Measurements from ENCODE around the gene C5orf47.
"Not testable (repeated sequence)": the region's sequence is repeated elsewhere in the genome, so short reads cannot be mapped to it uniquely, and the experiment has no call there.

C5orf47 gene

DNA sequence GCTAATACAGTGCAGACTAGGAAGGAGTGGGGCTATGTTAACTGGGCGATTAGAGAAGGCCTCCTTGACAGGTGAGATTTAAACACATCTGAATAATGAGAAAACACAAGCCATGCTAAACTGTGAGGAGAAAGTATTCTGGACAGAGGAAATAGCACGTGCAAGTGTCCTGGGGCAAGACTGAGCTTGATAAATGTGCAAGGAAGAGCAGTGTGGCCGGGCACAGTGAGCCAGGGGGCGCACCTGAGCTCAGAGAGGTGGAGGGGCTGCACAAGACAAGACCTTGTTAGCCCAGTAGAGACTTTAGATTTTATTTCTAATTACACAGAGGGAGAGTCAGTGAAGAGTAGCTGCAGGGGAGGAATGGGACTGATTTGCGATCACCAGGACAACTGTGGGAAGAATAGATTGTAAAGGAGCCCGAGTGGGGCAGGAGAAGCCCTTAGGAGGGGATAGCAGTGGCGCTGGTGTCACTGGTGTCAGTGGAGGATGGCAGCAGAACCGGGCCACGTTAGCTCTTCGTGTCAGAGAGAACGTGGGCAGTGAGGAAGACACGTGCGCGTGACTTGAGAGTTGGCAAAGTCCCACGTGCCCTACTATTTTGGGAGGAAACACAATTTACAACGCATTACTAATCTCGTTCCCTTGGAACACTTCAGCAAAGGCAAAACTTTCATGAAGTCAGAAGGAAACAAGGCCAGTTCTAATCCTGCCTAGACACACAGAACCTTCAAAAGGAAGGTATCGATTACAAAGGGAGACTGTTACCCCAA, 17.9 kb upstream of the C5orf47 start:
- no peak for DNase-seq (ENCODE audit: low read depth in 2 of 2)

DNA sequence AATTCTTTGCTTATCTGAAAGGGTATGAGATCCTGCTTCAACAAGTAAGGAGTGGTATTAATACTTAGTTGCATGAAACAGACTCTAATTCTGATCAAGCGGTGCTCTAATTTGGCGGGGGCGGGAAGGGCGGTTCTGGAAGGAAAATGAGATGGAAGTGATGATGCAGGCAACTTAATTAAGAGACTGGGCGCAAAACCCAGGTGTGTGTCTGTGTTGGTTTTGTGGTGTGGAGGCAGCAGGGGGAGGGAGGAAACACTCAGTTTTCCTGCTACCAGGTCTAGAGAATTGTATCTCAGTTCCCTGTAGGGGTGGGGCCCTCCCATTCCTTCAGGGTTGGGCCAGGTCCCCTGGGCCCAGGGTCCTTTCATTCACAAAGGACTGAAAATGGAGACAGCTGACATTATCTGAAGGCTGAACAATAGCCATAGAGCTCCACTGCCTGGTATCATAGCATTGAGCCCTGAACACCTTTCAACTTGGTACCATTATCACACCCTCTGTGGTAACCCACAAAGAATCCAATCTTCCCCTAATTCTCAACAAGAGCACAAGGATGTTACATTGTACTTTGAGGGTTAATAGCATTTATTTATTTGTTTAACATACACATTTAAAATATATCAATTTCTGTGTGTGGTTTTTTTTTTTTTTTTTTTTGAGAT, 17.2 kb upstream of the C5orf47 start:
- DNase-seq (ENCODE audit: low read depth in 2 of 2), result no peak

DNA sequence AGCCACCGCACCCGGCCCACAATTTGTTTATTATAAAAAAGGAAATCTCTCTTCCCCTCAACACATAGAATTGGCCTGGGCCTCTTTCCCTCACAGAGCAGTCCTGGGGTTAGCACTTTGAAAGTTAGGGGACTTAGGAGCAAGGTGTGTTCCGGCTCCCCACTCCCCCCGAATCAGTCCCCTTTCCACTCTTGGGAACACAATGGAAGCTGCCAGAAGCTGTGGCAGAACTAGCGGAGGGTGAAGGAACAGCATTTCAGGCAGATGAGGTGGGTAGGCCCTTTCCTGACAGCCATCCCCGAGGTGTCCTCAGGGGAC, 16.4 kb upstream of the C5orf47 start:
- DNase-seq (ENCODE audit: low read depth in 2 of 2), result no peak

DNA sequence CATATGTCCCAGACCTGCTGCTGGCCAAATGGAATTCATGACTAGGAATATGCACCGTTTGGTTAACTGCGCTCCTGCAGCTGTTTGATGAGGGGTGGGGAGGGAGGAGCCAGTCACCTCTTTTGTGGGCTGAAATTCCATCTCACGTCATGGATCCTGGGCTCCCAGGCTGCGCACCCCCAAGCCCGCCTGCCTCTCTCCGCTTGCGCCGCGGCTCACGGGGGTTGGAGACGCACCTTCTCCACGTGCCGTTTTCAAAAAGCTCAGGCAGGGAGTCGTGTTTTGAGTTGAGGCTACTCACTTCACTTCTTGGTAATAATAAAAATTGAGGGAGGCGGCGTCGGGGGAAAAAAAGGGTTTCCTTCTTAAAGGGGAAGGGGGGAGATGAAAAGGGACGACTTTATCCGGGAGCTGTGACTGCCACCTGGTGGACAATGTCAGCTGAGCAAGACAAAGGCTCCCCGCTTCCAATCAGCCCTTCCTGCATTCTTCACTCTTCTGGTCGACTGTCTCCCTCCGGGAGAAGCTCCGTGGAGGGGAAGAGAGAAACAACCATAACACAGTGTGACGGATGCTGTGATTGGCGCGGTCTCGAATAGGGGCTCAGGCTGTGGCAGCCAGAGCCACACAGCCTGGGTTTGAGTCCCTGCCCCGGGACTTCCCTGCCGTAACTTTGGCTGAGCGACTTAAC, 15.9 kb upstream of the C5orf47 start:
- DNase-seq (ENCODE audit: low read depth in 2 of 2), result peak; percentile 46 to 56

DNA sequence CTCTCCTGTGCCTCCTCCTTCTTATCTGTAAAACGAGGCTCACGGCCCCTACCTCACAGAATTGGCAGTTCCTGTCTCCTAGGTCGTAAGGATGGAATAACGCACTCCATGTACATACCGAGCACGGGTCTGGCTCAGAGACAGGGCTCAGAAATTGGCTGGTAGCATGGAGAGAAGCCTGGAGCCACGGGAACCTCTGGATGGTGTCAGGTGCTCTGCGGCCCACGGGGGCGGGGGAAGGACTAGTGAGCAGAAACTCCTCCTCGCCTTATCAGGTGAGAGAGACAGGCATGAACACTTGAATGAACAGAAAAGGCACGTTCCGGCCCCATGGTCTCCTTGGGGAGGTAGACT, 15.4 kb upstream of the C5orf47 start:
- no peak for DNase-seq (ENCODE audit: low read depth in 2 of 2)

DNA sequence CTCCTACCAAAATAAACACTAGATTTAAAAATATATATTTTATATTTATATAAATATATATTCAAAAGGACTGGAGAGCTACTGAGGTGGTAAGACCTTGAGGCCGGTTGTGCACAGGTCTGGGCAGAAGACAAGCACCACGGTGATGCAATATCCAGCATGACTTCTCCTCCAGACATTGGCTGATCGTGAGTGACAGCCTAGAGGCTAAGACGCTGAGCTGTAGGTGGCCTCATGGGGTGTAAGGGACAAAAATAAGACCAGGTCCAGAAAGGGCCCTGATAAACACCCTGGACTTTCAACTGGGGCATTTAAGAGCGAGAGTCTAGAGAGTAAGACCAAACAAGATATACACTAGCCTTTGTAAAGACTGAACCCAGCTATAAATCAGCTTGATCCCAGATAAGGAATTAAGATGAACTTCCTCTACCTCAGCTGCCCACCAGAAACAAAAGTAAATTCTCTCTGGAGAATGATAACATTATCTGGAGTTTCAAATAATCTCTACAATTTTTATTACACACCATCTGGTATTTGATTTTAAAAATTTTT, 14.2 kb upstream of the C5orf47 start:
- no peak for DNase-seq (ENCODE audit: low read depth in 2 of 2)

DNA sequence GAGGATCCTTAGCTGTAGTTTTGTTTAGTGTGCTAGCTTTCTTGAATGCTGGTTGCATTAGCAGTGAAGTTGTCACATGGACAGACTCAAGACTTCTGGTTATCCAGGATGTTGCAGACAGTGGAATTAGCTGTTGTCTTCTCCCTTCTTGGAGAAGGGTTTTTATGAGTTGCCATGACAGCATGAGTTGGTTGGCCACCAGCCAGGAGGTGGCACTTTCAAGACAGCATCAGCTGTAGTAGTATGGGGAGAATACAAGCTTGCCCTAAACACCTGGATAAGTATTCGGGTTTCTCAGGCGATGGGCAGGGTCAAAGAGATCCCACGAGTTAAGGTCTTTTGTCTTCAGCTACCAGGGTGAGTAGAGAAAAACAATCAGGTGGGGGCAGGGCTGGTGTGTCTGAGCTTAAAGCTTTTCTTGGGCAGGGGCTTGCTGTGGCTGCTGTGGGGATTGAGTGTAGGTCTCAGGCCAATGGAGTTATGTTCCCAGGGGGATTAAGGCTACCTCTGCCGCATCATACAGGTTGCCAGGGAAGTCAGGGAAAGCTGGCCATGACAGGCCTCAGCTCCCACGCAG, 7.7 kb upstream of the C5orf47 start:
- no peak for DNase-seq (ENCODE audit: low read depth in 2 of 2)

DNA sequence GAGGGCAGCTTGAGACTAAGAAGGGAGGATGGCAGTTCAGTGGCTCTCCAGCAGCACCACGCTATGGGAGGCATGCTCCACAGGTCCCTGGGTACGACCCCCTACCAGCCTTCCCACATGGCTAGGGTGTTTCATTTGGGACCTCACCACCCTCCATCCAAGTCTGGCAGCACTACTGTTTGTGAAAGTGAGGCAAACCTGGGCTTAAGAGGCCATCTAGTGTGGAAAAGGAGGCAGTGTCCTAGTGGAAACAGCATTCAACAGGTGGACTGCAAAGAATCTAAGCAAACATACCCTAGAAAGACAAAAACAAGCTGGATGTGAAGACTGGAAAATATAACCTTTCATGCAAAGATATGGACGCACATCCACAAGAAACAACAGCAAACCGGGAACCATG, 4.8 kb upstream of the C5orf47 start:
- DNase-seq (ENCODE audit: low read depth in 2 of 2), result no peak

DNA sequence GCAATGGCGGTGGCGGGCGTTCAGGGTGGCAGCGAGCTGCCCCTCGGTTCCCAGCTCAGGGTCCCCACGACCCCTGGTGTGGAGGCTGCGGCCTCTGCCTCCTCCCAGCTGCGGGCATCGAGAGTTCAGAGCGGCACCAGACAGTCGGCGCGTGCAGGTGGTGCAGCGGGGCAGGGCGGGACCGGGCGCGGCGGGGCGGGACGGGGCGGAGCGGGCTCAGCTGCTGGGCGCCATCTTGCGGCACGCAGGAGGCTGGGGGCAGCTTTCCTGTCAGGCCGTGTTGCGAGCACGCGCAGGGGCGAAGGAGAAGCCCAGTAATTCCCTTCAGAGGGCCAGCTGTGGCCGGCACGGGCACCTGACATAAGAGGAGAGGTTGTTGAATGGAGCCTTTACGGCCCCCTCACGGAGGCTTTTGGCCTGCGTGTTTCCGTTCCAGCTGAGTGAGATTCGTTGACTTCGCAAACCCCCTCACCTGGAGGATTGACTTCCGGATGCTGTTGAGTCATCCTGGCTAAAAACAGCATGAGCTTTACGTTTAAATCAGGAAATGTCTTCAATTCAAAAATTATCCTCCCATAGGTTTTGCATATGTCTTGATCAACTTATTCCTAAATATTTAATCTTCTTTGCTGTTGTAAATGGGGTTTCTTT, 587 bp downstream of the C5orf47 start:
- DNase-seq (ENCODE audit: low read depth in 2 of 2), result no peak

DNA sequence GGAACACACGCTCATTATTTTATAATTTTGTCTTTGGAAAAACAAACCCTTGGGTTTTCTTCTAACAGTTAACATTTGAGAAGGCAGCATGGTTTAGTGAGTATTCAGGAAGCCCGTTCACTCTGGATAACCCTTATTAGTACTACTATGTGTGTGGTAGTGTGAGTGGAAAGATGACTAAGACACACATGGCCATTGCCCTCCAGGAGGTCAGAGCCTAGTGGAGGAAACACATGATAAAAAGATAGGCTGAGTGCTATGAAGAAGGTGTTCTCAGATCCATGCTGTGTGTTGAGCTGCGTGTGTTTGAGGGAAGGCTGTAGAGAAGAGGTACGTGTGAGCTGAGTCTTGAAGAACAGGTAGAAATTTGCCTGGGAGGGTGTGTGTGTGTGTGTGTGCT, 8.4 kb downstream of the C5orf47 start:
- no peak for DNase-seq (ENCODE audit: low read depth in 2 of 2)

DNA sequence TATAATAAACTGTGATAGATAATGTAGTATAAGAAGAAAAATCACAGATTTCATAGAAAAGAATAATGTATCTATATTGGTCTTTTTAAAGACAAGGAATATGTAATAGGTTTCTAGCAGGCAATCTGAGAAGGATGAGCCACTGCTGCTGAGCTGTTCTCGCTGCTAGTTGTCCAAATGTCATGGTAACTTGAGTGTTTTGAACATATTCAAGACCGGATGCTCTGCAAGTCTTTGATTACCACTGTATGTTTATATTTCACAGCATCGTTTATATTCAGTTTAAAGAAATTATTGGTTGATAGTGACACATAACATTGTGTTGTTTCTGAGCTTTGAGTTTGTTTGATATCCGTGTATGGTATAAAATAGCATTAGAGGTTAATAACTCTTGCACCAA, 9.6 kb downstream of the C5orf47 start:
- no peak for DNase-seq (ENCODE audit: low read depth in 2 of 2)

DNA sequence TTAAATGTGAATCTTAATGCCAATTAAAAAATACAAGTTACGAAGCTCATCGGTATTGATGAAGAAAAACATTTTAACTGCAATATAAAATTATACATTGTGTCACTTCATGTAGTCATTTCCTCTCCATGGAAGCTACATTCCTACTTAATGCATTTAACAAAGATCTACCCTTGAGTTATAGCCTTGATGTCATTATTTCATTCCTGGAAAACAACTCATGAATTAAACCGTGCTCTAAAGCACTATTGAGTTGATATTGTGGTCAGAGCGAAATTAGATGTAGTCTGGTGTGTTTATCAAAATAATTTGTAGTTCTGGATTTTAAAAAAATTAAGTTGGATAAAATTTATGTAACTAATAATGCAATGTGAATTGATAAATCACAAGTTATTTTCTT, 11.1 kb downstream of the C5orf47 start:
- DNase-seq (ENCODE audit: low read depth in 2 of 2), result no peak

DNA sequence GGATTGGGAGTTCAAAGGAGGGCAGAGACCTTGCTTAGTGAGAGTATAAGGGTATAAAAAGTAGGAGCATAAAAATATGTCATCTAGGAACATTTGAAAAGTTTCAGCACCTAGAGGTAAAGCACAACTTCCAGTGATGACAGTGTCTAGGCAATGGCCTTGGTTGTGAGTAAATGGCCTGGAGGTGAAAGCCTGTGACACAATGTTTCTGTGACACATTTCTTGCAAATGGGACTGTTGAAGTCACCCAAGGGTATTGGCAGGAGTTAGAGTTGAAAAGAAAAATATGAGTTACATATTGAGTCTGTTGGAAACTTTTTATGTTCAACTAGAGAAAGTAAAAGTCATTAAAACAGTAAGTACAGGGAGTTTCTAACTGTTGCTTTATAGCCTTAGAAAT, 14.8 kb downstream of the C5orf47 start:
- no peak for DNase-seq (ENCODE audit: low read depth in 2 of 2)

DNA sequence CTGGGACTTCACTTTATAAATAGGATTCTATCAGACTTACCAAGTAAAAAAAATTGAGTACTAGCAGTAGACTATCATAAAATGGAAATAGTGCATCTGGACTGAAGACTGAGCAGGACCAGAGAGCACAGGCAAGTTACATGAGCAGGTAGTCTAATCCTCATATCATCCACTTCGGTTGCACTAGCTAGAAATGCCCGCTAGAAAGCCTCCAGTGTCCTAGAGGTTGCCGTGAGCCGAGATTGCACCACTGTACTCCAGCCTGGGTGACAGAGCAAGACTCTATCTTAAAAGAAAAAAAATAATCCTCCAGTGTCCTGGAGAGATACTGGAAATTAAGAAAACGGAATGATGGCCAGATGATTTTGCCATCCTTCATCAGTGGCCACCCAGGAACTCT, 20.0 kb downstream of the C5orf47 start:
- no peak for DNase-seq (ENCODE audit: low read depth in 2 of 2)

DNA sequence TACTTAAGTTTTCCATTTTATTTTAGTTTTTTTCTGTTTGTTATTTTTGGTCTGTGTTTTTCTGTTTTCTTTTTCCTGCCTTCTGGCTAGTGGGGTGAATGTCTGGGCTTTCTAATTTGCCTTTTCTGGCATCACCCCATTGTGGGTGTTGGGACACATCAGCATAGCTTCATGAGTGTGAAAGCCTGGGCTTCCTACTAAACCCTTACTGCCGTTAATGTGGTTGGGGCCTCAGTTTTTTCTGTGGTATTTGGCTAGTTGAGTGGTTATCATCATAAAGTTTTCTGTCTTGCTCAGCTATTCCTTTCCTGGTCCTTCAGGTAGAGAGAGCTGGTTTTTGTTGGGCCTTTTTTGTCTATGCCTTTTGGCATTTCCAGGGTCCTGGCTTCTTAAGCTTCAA, 21.4 kb downstream of the C5orf47 start:
- DNase-seq (ENCODE audit: low read depth in 2 of 2), result no peak

DNA sequence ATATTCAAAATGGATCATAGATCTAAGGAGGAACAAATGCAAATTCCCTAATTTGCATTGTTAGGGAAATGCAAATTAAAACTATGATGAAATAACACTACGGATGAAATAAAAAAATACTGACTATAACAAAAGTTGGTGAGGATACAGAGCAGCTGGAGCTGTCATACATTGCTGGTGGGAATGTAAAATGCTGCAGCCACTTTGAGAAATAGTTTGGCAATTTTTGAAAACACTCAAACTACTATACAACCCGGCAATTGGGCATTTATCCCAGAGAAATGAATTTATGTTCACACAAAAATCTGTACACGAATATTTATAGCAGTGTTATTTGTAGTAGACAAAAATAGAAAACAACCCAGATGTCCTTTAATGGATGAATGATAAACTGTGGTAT, 22.5 kb downstream of the C5orf47 start:
- no peak for DNase-seq (ENCODE audit: low read depth in 2 of 2)

DNA sequence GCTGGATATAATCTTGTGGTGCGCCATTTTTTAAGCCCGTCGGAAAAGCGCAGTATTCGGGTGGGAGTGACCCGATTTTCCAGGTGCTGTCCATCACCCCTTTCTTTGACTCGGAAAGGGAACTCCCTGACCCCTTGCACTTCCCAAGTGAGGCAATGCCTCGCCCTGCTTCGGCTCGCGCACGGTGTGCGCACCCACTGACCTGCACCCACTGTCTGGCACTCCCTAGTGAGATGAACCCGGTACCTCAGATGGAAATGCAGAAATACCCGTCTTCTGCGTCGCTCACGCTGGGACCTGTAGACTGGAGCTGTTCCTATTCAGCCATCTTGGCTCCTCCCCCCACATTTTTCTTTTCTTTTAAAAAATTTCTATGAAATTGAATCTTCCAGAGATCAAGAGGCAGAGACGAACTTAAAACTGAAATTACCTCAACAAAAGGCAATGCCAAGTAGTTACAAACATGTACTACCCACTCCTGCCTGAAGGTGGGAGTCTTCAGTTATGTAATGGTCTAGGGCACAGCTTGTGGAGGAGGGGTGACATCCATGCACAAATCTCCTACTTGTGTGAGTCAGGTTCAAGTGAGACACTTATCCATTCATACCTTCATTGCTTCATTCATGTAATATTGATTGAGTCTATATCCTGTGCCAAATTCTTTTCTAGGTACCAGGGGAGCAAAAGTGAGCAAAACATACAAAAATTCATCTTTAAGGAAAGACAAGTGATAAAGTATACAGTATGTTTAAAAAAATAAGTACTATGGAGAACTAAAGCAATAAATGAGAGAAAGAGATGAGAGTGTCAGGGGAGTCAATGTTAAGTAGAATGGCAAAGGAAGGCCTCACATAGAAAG, 31.3 kb downstream of the C5orf47 start:
- not testable (repeated sequence) for DNase-seq (ENCODE audit: low read depth in 2 of 2)

DNA sequence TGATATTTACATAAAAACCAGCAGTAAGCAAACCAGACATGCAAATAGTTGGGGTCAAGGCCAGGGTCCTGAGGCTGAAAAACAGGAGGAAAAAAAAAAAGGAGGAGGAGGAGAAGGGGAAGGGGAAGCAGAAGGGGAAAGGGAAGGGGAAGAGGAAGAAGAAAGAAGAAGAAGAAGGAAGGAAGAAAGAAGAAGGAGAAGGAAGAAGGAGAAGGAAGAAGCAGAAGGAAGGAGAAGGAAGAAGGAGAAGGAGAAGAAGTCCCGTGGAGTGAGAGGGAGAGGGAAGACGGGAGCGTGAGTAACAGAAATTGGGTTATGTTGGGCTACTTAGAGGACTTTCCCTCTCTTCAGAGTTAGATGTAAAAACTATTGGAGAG, 31.9 kb downstream of the C5orf47 start:
- no peak for DNase-seq (ENCODE audit: low read depth in 2 of 2)

DNA sequence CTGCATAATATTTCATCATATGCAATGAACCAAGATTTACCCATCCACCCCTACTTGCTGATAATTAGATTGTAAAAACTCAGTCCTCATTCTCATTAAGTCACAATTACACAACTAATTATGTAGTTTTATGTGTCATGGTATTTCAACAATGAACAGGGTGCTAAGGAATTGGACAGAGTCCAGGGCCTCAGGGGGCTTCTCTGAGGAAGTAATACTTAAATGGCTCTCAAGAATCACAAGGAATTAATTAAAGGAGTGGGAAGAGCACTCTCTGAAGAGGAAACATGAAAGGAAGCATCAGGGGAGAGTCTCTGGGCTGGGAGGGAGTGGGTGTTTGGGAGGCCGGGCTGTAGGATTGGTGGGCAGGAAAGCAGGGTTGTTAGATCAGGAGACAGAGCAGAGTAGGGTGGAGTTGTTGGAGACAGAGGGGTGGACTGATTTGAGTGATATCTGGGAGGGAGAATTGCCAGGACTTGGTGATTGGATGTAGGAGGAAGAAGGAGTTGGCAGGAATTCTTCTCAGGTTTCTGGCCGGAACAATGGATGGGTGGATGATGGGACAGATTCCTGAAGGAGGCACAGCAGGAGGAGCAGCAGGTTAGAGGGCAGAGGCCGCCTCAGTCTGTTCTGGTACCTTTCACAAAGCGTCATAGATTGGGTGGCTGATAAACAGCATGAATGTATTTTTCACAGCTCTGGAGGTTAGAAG, 33.6 kb downstream of the C5orf47 start:
- no peak for DNase-seq (ENCODE audit: low read depth in 2 of 2)

DNA sequence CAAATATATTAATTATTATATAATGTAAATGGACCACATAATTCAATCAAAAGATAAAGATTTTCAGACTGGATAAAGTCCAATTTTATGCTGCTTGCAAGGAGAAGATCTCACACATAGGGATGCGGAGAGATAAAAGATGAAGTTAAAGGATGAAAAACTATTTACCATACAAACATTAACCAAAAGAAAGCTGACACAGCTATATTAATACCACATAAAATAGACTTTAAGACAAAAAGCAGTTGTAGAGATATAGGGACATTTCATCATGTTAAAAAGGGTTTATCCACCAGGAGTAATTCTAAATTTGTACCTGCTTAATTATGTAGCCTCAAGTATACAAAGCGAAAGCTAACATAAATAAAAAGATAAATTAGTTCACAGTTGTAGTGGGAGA, 41.3 kb downstream of the C5orf47 start:
- DNase-seq (ENCODE audit: low read depth in 2 of 2), result no peak

Data from activated CD8-positive, alpha-beta memory T cell treated with anti-CD3 and anti-CD28 coated beads for 4 hours (primary cell).